Measurements from ENCODE around the gene CLGN. TPM values are rescaled to one million over a fixed set of nuclear protein-coding genes. Genes with fewer than 3 reads are reported as not detected.

The CLGN gene
- total RNA-seq, 1 donor from 2014 or later = 10.8 TPM

DNA sequence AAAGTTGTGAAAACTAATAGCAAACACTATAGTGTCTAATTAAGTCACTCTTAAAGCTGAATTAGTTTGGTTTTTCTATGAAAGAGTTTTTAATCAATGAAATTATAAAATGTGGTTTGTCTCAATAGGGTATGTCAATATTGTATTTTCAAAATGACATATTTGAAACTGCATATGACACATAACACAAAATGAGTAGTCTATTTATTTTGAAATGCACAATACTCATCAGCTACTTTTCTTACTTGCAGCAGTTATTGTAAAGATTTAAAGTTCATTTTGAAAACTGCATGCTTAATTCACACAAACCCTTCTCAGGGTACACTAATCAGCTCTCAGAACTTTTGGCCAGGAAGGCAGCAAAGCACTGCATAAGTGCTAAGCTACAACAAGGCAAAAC, 21.2 kb downstream of the CLGN start:
- H3K9me3 Mint-ChIP-seq (ENCODE audit: low read depth) = peaks cover 6% of the 10 kb centered on the region
- DNase-seq (ENCODE audit: low spot score, unreplicated experiment) = no peak
- no peaks in the 10 kb centered on the region for H3K27me3 Mint-ChIP-seq
- no peak overlapping the region for H3K4me3 Mint-ChIP-seq (ENCODE audit: low read depth)
- TF ChIP-seq, protein P1, sequence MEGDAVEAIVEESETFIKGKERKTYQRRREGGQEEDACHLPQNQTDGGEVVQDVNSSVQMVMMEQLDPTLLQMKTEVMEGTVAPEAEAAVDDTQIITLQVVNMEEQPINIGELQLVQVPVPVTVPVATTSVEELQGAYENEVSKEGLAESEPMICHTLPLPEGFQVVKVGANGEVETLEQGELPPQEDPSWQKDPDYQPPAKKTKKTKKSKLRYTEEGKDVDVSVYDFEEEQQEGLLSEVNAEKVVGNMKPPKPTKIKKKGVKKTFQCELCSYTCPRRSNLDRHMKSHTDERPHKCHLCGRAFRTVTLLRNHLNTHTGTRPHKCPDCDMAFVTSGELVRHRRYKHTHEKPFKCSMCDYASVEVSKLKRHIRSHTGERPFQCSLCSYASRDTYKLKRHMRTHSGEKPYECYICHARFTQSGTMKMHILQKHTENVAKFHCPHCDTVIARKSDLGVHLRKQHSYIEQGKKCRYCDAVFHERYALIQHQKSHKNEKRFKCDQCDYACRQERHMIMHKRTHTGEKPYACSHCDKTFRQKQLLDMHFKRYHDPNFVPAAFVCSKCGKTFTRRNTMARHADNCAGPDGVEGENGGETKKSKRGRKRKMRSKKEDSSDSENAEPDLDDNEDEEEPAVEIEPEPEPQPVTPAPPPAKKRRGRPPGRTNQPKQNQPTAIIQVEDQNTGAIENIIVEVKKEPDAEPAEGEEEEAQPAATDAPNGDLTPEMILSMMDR (IDR thresholded peaks at IDR 0.05; ENCODE audit: unreplicated experiment) = no peak
- H3K36me3 Mint-ChIP-seq (ENCODE audit: insufficient read depth) = peaks cover 5% of the 10 kb centered on the region
- peaks cover 6% of the 10 kb centered on the region for H3K4me1 Mint-ChIP-seq (ENCODE audit: low read depth)
- no peak overlapping the region for H3K27ac Mint-ChIP-seq

DNA sequence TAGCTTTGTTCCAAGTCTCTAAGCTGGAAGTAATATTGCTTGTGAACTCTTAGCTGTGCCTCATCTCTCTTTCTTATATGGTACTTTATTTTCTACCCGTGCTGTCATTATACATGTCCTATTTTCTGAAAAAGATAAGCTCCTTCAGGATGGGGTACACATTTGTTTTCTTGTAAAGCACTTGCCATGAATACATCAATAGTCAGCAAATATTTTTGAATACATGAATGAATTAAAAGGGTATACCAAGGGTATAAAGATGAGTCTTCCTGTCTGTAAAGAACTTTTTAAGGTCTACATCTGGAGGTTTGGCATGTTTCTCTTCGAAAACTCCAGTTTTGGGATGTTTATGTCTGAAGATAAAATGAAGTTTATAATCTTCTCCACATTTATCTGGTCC, 27.3 kb downstream of the CLGN start:
- Mint-ChIP-seq H3K27me3 (no peaks in the 10 kb centered on the region), H3K4me1 (ENCODE audit: low read depth) (no peaks in the 10 kb centered on the region), H3K4me3 (ENCODE audit: low read depth) (no peak overlapping the region), H3K27ac (no peak overlapping the region), H3K36me3 (ENCODE audit: insufficient read depth) (peaks cover 3% of the 10 kb centered on the region), H3K9me3 (ENCODE audit: low read depth) (no peaks in the 10 kb centered on the region)
- DNase-seq (ENCODE audit: low spot score, unreplicated experiment) = no peak
- TF ChIP-seq, protein P1 (IDR thresholded peaks at IDR 0.05; ENCODE audit: unreplicated experiment) = no peak

GRCh38 chr4:140395668-140396067, 31.8 kb downstream of the CLGN start:
- H3K27ac Mint-ChIP-seq = no peak overlapping the region
- H3K4me1 Mint-ChIP-seq (ENCODE audit: low read depth) = no peaks in the 10 kb centered on the region
- TF ChIP-seq, protein P1 (IDR thresholded peaks at IDR 0.05; ENCODE audit: unreplicated experiment) = no peak
- no peaks in the 10 kb centered on the region for H3K27me3 Mint-ChIP-seq
- no peak overlapping the region for H3K4me3 Mint-ChIP-seq (ENCODE audit: low read depth)
- no peak for DNase-seq (ENCODE audit: low spot score, unreplicated experiment)
- H3K36me3 Mint-ChIP-seq (ENCODE audit: insufficient read depth) = peaks cover 5% of the 10 kb centered on the region
- no peaks in the 10 kb centered on the region for H3K9me3 Mint-ChIP-seq (ENCODE audit: low read depth)

- Mint-ChIP-seq H3K9me3 (ENCODE audit: low read depth) (no peaks in the 10 kb centered on the region), H3K27me3 (no peaks in the 10 kb centered on the region), H3K27ac (no peak overlapping the region), H3K4me1 (ENCODE audit: low read depth) (no peaks in the 10 kb centered on the region), H3K4me3 (ENCODE audit: low read depth) (no peak overlapping the region), H3K36me3 (ENCODE audit: insufficient read depth) (no peaks in the 10 kb centered on the region)
- DNase-seq (ENCODE audit: low spot score, unreplicated experiment) = no peak
- TF ChIP-seq, protein P1 (IDR thresholded peaks at IDR 0.05; ENCODE audit: unreplicated experiment) = no peak
Observed at GRCh38 chr4:140388015-140388414, 39.4 kb downstream of the CLGN start.

DNA sequence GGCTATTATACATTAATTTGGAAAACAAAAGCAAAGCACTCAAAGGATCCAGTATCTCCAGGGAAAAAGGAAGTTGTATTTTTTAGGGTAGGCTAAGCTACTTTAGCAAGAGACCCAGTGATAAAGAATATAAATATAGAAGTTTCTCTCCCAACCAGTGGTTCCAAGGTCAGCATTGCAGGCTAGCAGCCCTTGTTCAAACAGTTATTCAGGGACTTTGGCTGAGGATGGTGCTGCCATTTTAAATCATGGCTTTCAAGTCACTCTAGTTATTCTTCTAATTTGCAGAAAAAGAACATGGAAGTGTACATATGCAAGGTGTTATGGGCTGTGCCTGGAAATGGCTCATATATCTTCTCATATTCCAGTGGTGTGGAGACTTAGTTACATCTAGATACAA, 44.7 kb downstream of the CLGN start:
- no peaks in the 10 kb centered on the region for H3K27me3 Mint-ChIP-seq
- no peaks in the 10 kb centered on the region for H3K9me3 Mint-ChIP-seq (ENCODE audit: low read depth)
- H3K27ac Mint-ChIP-seq = no peak overlapping the region
- no peak overlapping the region for H3K4me3 Mint-ChIP-seq (ENCODE audit: low read depth)
- H3K4me1 Mint-ChIP-seq (ENCODE audit: low read depth) = peaks cover under 1% of the 10 kb centered on the region
- TF ChIP-seq, protein P1 (IDR thresholded peaks at IDR 0.05; ENCODE audit: unreplicated experiment) = no peak
- no peak for DNase-seq (ENCODE audit: low spot score, unreplicated experiment)
- H3K36me3 Mint-ChIP-seq (ENCODE audit: insufficient read depth) = peaks cover 6% of the 10 kb centered on the region
